Endothelial cell of umbilical vein (primary cell): Measurements from ENCODE around the gene KIF23.

Experiments used
- CTCF ChIP-seq, 2 donors: IDR thresholded peaks; 1 replicate in 1 of 2; 2 replicates in 1 of 2; pipeline ENCODE4 v1.5.1; 2011; ENCODE audit warnings: low read length in 2 of 2, mild to moderate bottlenecking in 2 of 2, moderate library complexity in 2 of 2, control low read depth in 1 of 2, inconsistent platforms in 1 of 2, low read depth in 1 of 2; ENCODE audit not compliant: insufficient read depth in 1 of 2; ENCODE audit errors: extremely low read depth in 1 of 2
- EZH2 ChIP-seq: IDR thresholded peaks from 2 replicates; pipeline ENCODE4 v1.6.1; 2012; ENCODE audit warnings: borderline replicate concordance, low read depth, mild to moderate bottlenecking, moderate library complexity, low read length, inconsistent platforms; ENCODE audit not compliant: severe bottlenecking
- FOS ChIP-seq: IDR thresholded peaks from 2 replicates; pipeline ENCODE4 v1.6.1; 2011; ENCODE audit warnings: mild to moderate bottlenecking, low read length, moderate library complexity, borderline replicate concordance; ENCODE audit not compliant: insufficient read depth
- MAX ChIP-seq: IDR thresholded peaks from 2 replicates; pipeline ENCODE4 v1.6.1; 2011; ENCODE audit not compliant: insufficient read depth, insufficient read length
- MYC ChIP-seq: IDR thresholded peaks from one replicate; pipeline ENCODE4 v1.6.1; 2011; ENCODE audit warnings: mild to moderate bottlenecking, low read depth, low read length
- POLR2A ChIP-seq: IDR thresholded peaks from 2 replicates; pipeline ENCODE4 v1.6.1; 2012; ENCODE audit warnings: low read depth, mild to moderate bottlenecking, control low read depth, low read length
- POLR2AphosphoS5 ChIP-seq: IDR thresholded peaks from 2 replicates; pipeline ENCODE4 v1.6.1; 2012; ENCODE audit warnings: low read depth, mild to moderate bottlenecking, control low read depth, low read length, moderate library complexity; ENCODE audit not compliant: insufficient read depth

DNA sequence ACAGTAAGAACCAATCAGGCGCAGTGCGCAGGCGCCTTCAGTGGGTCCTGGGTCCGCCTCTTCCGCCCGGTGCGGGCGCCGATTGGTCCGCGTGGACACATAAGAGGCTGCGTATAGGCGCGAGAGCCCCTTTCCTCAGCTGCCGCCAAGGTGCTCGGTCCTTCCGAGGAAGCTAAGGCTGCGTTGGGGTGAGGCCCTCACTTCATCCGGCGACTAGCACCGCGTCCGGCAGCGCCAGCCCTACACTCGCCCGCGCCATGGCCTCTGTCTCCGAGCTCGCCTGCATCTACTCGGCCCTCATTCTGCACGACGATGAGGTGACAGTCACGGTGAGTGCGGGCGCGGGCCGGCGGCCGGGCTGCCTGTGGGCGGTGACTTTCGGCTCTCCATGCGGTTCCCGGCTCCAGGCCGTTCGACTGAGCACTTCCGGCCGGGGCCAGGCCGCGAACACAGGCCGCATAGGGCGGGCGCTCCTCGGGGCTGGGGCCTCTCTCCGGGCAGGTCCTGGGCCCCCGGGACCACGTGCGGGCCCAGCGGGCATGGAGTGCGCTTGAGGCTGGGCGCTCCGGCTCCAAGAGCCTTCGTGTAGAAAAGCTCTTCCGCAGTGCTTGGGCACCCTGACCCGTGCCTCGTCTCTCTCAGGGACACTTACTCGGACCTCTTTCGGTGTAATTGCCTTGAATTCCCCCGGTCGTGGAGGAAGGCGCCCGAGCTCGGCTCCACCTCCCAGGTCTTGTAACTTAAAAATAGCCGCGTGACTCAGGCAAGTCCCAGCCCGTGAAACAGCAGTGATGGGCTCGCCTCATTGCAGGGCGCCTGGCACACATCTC, 38.8 kb downstream of the KIF23 start, which contains the start of gene RPLP1:
- no peak for TF ChIP-seq FOS
- no peak for TF ChIP-seq CTCF (IDR thresholded peaks at IDR 0.05; ENCODE audit: extremely low read depth in 1 of 2, insufficient read depth in 1 of 2, low read depth in 1 of 2, low read length in 2 of 2)
- TF ChIP-seq POLR2AphosphoS5, result peak; percentile 100
- peak; percentile 100 for TF ChIP-seq POLR2A
- no peak for TF ChIP-seq EZH2
- peak; percentile 43 for TF ChIP-seq MYC
- no peak for TF ChIP-seq MAX
